ENCODE data around the gene MAN2A1.

Gene MAN2A1

DNA sequence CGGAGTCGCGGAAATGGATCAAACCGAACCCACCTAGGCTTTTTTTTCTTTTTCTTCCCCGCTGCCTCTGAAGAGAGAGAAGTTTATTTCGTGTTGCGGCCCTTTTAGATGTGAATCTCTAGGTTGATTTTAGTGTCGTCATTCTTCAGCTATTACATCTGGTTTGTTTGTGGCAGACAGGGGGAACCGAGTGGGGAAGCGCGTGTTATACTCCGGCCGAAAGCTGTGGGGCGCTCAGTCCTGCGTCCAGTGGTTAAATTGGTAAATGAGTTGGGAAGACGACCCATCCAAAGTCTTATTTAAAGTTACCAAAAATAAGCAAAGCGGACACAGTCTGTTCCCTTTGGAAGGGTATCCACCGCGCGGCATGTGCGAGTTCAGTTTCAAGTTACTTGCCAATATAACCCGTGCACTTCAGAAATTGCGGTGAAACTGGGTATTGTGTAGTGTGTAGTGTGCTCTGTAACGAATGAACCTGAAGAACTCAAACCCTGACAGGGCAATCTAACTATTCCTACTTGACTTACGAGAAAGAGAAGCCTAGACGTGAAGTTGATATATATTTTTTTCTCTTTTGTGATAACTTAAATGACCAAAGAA, 1.3 kb downstream of the MAN2A1 start:
- no peaks in the 10 kb centered on the region for H3K9me3 ChIP-seq (ENCODE audit: control insufficient read depth, insufficient read depth, low read depth, low read length)
- H3K4me3 ChIP-seq (ENCODE audit: low read depth, low read length), result peak overlapping the region; percentile 94
- ChIA-PET CTCF (interaction anchor here (0.6 to 1.6 kb wide), 6 partner anchors 48 to 1106 kb away, joined by 3 to 4 read pairs (median 4); no protein-coding TSS in a partner anchor), POLR2A (no interaction called here)
- H3K4me1 ChIP-seq (ENCODE audit: control insufficient read depth, insufficient read depth, low read length), result peaks cover 20% of the 10 kb centered on the region
- no peaks in the 10 kb centered on the region for H3K36me3 ChIP-seq (ENCODE audit: control insufficient read depth in 2 of 2, insufficient read depth in 1 of 2, low read length in 2 of 2)
- H3K27ac ChIP-seq (ENCODE audit: extremely low read depth, low read depth, low read length), result peak overlapping the region; percentile 94; the same call in 1 of the 2 replicates
- TF ChIP-seq ZNF211 (tag by site-specific recombination; IDR thresholded peaks at IDR 0.05; ENCODE audit: low read depth), result no peak
- TF ChIP-seq, protein P1, sequence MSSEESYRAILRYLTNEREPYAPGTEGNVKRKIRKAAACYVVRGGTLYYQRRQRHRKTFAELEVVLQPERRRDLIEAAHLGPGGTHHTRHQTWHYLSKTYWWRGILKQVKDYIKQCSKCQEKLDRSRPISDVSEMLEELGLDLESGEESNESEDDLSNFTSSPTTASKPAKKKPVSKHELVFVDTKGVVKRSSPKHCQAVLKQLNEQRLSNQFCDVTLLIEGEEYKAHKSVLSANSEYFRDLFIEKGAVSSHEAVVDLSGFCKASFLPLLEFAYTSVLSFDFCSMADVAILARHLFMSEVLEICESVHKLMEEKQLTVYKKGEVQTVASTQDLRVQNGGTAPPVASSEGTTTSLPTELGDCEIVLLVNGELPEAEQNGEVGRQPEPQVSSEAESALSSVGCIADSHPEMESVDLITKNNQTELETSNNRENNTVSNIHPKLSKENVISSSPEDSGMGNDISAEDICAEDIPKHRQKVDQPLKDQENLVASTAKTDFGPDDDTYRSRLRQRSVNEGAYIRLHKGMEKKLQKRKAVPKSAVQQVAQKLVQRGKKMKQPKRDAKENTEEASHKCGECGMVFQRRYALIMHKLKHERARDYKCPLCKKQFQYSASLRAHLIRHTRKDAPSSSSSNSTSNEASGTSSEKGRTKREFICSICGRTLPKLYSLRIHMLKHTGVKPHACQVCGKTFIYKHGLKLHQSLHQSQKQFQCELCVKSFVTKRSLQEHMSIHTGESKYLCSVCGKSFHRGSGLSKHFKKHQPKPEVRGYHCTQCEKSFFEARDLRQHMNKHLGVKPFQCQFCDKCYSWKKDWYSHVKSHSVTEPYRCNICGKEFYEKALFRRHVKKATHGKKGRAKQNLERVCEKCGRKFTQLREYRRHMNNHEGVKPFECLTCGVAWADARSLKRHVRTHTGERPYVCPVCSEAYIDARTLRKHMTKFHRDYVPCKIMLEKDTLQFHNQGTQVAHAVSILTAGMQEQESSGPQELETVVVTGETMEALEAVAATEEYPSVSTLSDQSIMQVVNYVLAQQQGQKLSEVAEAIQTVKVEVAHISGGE (tag by site-specific recombination; conservative IDR thresholded peaks at IDR 0.05; ENCODE audit: low read depth), result peak; percentile 66
- TF ChIP-seq ZNF223 (tag by site-specific recombination; IDR thresholded peaks at IDR 0.05), result no peak
- no peak for TF ChIP-seq ZNF843 (tag by site-specific recombination; IDR thresholded peaks at IDR 0.05)
- no peak for TF ChIP-seq ZNF529 (tag by site-specific recombination; IDR thresholded peaks at IDR 0.05; ENCODE audit: insufficient replicate concordance)
- TF ChIP-seq ZNF501 (tag by site-specific recombination; IDR thresholded peaks at IDR 0.05), result no peak; the same call in 1 of the 2 replicates
- TF ChIP-seq ZNF701 (tag by site-specific recombination; IDR thresholded peaks at IDR 0.05), result no peak
- no peak for TF ChIP-seq ZNF266 (tag by site-specific recombination; IDR thresholded peaks at IDR 0.05; ENCODE audit: low read depth)
- TF ChIP-seq ZNF335 (tag by site-specific recombination; conservative IDR thresholded peaks at IDR 0.05), result peak; percentile 70; the same call in 1 of the 2 replicates
- no peak for TF ChIP-seq ZNF785 (tag by site-specific recombination; IDR thresholded peaks at IDR 0.05)
- TF ChIP-seq, protein P2, sequence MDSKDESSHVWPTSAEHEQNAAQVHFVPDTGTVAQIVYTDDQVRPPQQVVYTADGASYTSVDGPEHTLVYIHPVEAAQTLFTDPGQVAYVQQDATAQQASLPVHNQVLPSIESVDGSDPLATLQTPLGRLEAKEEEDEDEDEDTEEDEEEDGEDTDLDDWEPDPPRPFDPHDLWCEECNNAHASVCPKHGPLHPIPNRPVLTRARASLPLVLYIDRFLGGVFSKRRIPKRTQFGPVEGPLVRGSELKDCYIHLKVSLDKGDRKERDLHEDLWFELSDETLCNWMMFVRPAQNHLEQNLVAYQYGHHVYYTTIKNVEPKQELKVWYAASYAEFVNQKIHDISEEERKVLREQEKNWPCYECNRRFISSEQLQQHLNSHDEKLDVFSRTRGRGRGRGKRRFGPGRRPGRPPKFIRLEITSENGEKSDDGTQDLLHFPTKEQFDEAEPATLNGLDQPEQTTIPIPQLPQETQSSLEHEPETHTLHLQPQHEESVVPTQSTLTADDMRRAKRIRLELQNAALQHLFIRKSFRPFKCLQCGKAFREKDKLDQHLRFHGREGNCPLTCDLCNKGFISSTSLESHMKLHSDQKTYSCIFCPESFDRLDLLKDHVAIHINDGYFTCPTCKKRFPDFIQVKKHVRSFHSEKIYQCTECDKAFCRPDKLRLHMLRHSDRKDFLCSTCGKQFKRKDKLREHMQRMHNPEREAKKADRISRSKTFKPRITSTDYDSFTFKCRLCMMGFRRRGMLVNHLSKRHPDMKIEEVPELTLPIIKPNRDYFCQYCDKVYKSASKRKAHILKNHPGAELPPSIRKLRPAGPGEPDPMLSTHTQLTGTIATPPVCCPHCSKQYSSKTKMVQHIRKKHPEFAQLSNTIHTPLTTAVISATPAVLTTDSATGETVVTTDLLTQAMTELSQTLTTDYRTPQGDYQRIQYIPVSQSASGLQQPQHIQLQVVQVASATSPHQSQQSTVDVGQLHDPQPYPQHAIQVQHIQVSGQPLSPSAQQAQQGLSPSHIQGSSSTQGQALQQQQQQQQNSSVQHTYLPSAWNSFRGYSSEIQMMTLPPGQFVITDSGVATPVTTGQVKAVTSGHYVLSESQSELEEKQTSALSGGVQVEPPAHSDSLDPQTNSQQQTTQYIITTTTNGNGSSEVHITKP (tag by site-specific recombination; IDR thresholded peaks at IDR 0.05), result peak; percentile 52
- no peak for TF ChIP-seq ZNF837 (tag by site-specific recombination; IDR thresholded peaks at IDR 0.05)
- TF ChIP-seq TRIM28 (IDR thresholded peaks at IDR 0.05; ENCODE audit: borderline replicate concordance, low read length), result no peak; the same call in 1 of the 2 replicates
- no peak for TF ChIP-seq ZNF114 (tag by site-specific recombination; IDR thresholded peaks at IDR 0.05)
- TF ChIP-seq ZNF510 (tag by site-specific recombination; IDR thresholded peaks at IDR 0.05; ENCODE audit: insufficient replicate concordance), result no peak
- 0 out of 2 replicates have a peak, but pooled peaks have one; percentile 13 for TF ChIP-seq ZNF324 (tag by site-specific recombination; IDR thresholded peaks at IDR 0.05)
- no peak for TF ChIP-seq HOXD13 (CRISPR knock-in tag; IDR thresholded peaks at IDR 0.05; ENCODE audit: borderline replicate concordance)
- TF ChIP-seq ZNF600 (tag by site-specific recombination; IDR thresholded peaks at IDR 0.05), result 0 out of 2 replicates have a peak, but pooled peaks have one; percentile 30
- TF ChIP-seq ZNF248 (tag by site-specific recombination; IDR thresholded peaks at IDR 0.05), result no peak
- no peak for TF ChIP-seq ZBTB7A (tag by site-specific recombination; IDR thresholded peaks at IDR 0.05; ENCODE audit: low read depth)
- no peak for TF ChIP-seq ZNF473 (tag by site-specific recombination; IDR thresholded peaks at IDR 0.05)
- no peak for TF ChIP-seq ZNF548 (tag by site-specific recombination; IDR thresholded peaks at IDR 0.05)
- TF ChIP-seq, protein P3, sequence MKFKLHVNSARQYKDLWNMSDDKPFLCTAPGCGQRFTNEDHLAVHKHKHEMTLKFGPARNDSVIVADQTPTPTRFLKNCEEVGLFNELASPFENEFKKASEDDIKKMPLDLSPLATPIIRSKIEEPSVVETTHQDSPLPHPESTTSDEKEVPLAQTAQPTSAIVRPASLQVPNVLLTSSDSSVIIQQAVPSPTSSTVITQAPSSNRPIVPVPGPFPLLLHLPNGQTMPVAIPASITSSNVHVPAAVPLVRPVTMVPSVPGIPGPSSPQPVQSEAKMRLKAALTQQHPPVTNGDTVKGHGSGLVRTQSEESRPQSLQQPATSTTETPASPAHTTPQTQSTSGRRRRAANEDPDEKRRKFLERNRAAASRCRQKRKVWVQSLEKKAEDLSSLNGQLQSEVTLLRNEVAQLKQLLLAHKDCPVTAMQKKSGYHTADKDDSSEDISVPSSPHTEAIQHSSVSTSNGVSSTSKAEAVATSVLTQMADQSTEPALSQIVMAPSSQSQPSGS (tag by site-specific recombination; IDR thresholded peaks at IDR 0.05; ENCODE audit: low read depth), result peak; percentile 86
- TF ChIP-seq ZNF747 (tag by site-specific recombination; IDR thresholded peaks at IDR 0.05), result no peak
- no peak for TF ChIP-seq ZNF155 (tag by site-specific recombination; IDR thresholded peaks at IDR 0.05)
- no peak for TF ChIP-seq SP7 (tag by site-specific recombination; IDR thresholded peaks at IDR 0.05)
- TF ChIP-seq, protein P4, sequence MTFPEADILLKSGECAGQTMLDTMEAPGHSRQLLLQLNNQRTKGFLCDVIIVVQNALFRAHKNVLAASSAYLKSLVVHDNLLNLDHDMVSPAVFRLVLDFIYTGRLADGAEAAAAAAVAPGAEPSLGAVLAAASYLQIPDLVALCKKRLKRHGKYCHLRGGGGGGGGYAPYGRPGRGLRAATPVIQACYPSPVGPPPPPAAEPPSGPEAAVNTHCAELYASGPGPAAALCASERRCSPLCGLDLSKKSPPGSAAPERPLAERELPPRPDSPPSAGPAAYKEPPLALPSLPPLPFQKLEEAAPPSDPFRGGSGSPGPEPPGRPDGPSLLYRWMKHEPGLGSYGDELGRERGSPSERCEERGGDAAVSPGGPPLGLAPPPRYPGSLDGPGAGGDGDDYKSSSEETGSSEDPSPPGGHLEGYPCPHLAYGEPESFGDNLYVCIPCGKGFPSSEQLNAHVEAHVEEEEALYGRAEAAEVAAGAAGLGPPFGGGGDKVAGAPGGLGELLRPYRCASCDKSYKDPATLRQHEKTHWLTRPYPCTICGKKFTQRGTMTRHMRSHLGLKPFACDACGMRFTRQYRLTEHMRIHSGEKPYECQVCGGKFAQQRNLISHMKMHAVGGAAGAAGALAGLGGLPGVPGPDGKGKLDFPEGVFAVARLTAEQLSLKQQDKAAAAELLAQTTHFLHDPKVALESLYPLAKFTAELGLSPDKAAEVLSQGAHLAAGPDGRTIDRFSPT (tag by site-specific recombination; IDR thresholded peaks at IDR 0.05), result no peak
